AG10803 (cell line): ENCODE results near the gene DNAJB5.

Experiments used
- DNase-seq: peaks from one replicate; pipeline ENCODE4 v3.0.0; 2010; ENCODE audit warnings: low read depth
- H3K4me3 ChIP-seq: 2 replicates; pipeline ENCODE4 v1.5.1; 2011; ENCODE audit warnings: mild to moderate bottlenecking, low read length, control low read depth
- CTCF ChIP-seq: conservative IDR thresholded peaks from 2 replicates; pipeline ENCODE4 v1.5.1; 2011; ENCODE audit warnings: mild to moderate bottlenecking, low read length, control low read depth, inconsistent platforms

DNAJB5 gene

DNA sequence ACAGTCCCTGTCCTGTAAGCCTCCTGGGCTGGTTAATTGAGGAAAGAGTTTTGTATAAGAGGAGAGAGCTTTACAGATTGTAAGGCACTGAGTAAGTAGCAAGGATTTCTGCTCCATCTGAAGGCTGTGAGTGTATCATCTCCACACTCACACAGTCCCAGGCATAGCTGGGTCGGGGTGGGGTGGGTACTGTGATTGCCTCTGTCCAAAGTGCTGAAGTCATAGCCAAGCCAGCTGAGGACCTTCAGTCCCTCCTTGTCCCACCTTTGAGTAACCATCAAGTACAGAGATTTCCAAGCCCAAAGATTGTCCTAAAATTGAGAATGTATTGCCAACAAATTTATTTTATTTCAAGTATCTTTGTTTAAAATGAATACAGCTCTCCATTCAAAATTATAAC, 5.5 kb upstream of the DNAJB5 start:
- H3K4me3 ChIP-seq: no peak overlapping the region
- no peak for TF ChIP-seq CTCF
- DNase-seq: no peak

DNA sequence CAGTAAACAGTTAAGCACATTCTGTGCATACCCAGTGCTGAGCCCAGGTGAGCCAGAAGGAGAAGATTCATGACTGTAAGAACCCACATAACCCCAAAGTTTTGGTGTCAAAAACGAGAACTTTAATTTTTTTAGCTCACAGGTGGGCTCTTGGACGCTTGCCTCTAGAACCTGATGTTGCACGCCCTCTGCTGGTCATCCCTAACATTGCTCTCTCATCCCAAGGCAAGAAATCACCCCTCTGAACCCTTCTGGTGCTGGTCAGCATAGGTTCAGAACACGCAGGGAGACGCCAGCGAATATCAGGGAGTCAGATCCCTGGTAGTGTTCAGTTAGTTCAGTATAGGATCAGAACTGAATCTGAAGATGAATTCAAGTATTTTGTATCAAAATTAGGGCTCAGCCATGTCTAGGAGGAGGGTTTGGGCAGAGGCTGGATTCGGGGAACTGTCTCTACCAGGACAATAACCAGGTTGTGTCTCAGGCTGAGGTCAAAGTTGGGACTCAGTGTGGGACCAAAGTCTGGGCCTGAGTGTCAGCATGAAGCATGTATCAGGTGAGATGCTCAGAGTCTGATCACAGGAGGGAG, 4.1 kb upstream of the DNAJB5 start:
- H3K4me3 ChIP-seq: no peak overlapping the region
- peak; percentile 40 for DNase-seq
- TF ChIP-seq CTCF: peak; percentile 81

GRCh38 chr9:34986540-34987047, 3.0 kb upstream of the DNAJB5 start:
- H3K4me3 ChIP-seq: no peak overlapping the region
- DNase-seq: no peak
- TF ChIP-seq CTCF: no peak

- H3K4me3 ChIP-seq: no peak overlapping the region
- TF ChIP-seq CTCF: no peak
- no peak for DNase-seq
These were observed 2.2 kb upstream of the DNAJB5 start for GRCh38 chr9:34987160-34987901.

- peak overlapping the region; percentile 71 for H3K4me3 ChIP-seq
- TF ChIP-seq CTCF: no peak
- no peak for DNase-seq
These were observed 1.1 kb upstream of the DNAJB5 start for GRCh38 chr9:34988218-34989002.

- no peak for TF ChIP-seq CTCF
- peak; percentile 22 for DNase-seq
- peak overlapping the region; percentile 86 for H3K4me3 ChIP-seq
These were observed 546 bp downstream of the DNAJB5 start for GRCh38 chr9:34989946-34990635.
